RPMI7951 (cell line): ENCODE measurements around the gene MAPK11. TPM values are rescaled to one million over a fixed set of nuclear protein-coding genes. Genes with fewer than 3 reads are reported as not detected.

Experiments
- DNase-seq: peaks from one replicate; pipeline ENCODE4 v3.0.0-alpha.2; 2012; ENCODE audit warnings: low read depth
- total RNA-seq: library from RNA; depleted of rRNA; stranded (reverse); fragments of >200 nt; shearing (Covaris generic); gene quantifications from 2 replicates; pipeline ENCODE4 v1.2.3, GENCODE V29; 2014; rRNA removed

The MAPK11 gene
- 1.8 TPM in 2 replicates for total RNA-seq

DNA sequence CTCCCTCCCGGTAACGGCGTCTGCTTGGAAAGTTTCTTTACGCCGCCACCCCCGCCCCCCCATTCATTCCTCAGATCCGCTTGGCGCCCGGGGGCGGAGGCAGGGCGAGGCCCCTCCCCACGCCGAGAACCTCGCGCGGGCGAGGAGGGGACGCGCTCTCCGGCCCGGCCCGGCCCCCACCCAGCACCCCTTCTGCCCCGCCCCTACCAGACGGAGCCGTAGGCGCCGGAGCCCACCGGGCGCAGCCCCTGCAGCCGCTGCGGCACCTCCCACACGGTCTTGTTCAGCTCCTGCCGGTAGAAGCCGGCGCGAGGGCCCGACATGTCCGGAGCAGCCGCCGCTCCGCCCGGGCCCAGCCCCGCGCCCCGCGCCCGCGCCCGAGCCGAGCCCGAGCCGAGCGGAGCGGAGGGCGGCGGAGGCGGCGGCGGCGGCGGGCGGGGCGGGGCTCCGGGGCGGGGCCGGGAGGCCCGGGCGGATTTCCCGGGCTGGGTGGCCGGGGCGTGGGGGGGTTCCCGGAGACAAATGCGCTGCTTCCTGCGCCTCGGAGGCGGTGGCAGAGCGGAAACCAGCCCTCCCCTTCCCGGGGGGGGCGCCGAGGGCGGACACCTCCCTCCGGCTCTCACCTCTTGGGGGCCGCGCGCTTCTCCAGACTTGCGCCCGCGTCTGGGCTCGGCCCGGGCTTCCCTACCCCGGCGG lies at the start of gene MAPK11:
Gene MAPK11, minus strand, starts transcription at position 411 of the 696 bp plus-strand sequence. Its CDS starts 88 bp downstream, at position 323.
- peak; percentile 35 for DNase-seq

DNA sequence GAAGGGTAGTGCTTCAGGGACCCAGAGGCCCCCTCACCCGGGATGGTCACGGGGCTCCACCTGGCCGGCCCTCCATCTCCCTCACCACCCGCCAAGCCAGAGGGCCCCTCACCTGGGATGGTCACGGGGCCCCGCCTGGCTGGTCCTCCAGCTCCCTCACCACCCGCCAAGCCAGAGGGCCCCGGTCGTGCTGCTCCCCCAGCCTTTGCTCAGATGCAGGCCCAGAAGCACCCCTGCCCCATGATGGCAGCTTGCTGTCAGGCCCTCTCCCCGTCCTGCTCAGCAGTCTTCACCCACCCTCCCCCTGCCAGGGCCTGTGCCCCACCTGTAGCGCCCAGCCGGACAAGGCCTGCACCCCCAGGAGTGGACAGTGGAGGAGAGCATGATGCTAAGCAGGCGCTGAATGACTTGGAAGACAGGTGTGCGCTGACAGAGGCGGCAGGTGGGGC lies 49.3 kb upstream of the MAPK11 start:
- DNase-seq = no peak

DNA sequence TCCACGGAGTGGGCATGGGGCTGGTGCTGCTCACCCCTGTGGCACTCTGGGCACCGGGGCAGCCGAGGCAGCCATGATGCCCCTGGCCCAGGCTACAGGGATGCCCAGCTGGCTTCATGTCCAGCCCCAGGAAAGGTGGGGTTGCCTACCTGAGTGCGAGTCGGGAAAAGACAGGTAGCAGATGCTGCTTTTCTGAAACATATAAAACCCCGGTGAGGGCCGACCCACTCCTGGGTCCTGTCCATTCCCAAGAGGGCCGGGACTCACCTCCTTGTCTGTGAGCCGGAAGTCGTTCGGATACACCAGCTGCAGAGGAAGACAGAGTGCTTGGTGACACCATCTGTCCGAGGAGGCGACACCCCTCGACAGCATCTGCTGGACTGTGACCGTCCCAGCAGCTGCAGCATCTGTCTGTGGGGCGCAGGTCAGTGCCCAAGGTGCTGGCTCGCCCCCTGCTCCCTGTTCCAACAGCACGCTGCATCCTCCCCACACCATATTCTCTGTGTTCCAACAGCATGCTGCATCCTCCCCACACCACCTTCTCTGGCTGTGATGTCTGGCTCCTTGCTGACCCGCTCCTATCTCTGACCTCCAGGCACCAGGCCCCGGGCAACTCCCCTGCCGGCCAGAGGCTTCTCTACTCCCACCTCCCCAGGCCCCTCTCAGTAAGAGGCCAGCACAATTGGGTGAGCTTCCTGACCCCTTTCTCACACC lies 48.7 kb upstream of the MAPK11 start:
- no peak for DNase-seq

DNA sequence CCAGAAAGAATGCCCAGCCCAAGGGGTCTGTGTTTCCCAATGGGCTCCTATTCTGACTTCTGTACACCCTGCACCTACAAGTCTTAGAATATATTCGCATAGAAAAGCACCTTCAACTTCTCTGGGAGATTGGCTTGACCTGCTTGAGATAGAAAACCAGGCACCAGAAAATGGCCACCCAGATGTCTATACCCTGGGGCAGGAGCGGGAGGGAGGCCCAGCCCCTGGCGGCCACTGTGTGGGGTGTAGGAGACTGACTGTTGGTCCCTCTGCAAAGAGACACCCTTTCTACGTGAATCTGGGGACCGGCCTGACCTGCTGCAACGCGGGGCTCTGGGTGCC lies 48.1 kb upstream of the MAPK11 start:
- no peak for DNase-seq

DNA sequence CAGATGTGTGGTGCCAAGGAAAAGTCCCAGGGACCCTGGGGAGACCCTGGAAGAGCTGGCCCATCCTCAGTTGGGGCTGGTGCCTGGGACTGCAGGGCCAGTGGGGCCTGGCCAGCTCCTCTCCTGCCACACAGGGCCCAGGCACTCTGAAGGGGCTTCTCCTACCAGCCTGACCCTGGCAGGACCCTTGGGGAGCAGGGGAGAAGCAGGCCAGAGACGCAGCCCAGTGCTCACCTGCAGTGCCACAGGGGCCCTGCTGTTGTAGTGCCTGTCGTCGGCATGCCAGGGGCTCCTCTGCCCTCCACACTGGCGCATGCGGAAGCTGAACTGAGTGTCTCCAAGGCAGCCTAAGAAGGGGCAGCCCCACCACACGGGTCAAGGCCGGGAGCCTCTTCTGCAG lies 47.5 kb upstream of the MAPK11 start:
- no peak for DNase-seq

DNA sequence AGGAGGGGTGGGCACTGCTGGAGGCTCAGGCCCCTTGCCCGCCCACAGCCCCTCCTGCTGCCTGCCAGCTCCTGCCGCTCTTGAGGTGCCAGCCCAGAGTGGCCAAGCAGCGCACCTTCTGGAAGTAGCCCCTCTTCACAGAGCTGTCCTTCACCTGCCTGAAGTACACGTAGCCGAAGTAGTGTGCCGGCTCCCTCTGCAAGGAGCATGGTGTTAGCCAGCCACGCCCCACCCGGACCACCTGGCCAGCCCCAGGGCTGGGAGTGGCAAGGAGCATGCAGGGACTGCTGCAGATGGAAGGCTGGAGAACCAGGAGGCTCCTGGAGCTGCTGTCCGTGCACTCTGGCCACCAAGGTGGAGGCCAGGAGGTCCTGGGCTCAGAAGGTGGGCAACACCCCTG lies 47.0 kb upstream of the MAPK11 start:
- no peak for DNase-seq

DNA sequence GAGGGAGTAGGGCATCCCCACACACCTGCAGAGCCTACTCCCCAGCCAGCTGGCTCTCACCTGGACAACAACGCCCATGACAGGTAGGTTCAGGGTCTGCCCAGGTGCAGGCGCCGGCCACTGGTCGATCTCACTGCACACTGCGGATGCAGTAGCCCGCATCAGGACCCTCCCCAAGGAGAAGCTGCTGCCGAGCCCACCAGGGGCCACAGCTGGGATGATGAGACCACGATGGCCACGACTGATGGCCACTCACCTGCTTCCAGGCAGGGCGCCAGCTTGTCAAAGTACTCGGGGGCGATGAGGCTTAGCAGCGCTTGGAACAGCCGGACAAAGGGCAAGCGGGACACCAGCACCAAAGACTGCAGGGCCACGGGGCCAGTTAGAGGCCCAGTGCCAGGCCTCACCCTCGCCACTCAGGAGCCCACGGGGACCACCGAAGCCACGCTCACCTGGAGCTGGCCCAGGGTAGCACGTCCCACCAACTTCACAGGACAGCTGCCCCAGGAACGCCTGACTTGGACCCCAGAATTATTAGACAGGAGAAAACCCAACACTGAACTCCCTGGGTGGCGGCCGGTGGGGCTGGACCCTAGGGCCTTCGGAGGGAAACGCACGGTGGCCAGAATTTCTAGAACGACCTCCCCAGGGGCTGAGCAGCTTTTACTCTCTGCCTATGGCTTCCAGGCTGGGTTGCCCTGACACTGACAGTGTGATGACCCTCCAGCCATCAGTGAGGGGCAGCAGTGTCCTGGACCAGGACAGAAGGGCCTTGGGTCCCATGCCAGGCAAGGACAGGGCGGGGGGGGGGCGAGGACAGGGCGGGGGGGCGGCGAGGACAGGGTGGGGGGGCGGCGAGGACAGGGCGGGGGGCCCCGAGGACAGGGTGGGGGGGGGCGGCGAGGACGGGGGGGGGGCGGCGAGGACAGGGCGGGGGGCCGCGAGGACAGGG lies 46.2 kb upstream of the MAPK11 start:
- no peak for DNase-seq

DNA sequence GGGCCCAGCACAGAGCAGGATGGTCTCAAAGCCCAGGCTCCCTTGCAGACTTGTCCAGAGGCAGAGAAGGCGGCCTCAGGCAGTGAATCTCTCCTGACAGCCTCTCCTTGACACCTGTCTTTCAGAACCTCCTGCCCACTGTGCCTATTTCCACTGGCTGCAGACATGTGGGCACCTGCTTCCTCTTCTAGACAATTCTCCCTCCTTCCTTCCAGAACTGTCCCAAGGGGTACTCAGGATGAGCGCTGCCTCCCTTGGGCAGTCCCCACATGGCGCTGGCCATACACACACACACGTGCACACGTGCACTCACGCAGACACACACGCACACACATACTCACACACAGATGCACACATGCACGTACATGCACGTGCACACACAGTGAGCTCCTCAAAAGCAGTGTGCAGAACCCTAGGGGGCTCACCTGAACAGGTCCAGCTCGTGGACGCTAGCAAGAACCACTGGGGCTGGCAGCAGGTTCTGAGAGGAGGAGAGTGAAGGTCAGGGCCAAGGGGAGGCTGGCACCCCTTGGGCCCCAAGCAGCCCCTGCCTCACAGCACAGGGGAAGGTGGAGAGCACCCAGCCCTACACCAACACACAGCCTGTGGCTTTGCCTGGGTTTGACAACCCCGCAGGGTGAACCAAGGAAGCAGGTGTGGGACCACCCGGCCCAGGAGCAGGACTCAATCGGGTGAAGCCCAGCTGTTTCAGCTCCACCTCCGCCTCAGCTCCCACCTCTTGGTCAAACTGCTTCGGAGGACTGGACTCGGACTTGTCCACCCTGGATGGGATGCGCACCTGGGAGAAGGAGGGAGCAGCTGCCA lies 45.3 kb upstream of the MAPK11 start:
- no peak for DNase-seq

DNA sequence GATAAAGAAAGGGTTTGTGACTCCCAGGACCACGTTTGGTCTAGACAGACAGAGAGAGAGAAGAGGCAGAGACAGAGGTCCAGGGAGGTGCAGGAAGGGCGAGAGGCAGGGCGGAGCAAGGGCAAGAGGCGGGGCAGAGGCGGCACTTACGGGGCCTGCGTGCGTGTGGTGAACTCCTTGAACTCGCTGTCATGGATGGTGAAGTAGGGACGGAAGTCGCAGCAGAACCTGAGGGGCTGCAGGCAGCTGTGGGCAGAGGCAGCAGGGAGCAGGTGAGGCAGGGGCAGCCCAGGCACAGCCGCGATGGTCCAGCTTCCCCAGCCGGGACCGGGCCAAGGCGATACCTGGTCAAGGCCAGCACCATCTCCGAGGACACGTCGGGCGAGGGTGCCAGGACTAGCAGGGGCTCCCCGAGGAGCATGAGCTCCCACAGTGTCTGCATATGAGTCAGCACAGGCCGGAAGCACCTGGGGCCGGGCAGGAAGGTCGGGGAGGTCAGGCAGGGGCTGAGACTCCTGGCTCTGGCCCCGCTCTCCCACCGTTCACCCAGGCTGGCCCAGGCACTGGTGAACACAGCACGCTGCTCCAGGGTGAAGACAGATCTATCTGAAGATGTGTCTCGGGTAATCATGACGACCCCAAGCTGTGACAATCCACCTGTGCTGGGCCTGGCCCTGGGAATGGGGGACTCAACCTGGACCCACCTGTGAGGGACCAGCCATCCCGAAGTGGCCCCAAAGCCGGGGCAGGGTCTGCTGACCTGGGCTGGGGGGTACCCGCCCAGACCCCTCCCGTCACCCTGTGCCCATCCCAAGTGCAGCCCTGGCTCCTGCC lies 44.5 kb upstream of the MAPK11 start:
- peak; percentile 39 for DNase-seq

DNA sequence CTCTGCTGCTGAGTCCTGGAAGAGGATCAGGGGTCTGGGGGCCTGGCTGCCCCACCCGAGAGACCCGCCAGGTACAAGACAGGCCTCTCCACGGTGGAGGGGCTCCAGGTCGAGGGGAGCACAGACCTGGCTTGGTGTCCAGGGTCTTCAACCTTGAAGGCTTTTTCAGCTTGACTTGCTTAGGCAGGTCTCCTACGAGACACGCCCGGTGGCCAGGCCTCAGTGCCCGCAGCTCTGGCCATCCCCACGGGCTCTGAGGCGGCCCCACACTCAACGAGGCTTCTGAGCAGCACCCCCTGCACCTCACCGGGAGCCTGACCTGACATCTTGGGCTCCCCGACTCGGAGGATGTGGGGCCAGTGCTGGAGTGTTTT lies 43.9 kb upstream of the MAPK11 start:
- no peak for DNase-seq

DNA sequence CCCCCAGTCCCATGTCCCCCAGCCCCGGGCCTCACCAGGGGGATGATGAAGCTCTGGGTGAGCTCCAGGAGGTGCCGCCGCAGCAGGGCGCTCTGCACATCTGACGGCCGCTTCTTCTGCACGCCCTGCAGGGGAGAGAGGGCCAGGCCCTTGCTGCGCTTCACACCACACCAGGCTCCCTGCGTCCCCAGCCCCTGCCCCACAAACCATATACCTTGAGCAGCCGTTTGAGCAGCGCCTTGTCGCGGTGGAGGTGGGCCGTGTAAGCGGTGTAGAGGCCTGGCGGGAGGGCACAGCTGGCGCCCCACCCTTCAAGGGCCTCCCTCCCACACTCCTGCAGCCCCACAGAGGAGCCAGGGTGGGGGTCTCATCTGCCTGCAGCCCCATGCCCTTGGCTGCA lies 43.4 kb upstream of the MAPK11 start:
- no peak for DNase-seq

DNA sequence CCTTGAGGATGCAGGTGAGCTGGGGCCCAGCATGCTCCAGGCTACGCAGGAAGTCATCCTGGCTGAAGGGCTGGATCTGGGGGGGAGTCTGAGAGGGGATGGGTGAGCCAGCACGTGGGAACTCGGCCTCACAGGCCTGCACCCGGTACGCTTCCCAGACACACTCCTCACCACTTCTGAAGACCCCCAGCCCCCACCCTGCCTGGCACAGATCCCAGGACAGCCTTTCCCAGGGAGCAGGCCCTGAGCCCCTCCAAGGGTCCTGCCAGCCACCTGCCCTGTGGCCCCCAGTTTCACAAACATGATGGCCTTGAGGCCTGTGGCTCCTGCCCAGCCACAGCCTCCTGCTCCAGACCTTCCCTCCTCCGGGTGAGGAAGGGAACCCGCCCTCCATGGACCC lies 42.8 kb upstream of the MAPK11 start:
- DNase-seq = no peak

DNA sequence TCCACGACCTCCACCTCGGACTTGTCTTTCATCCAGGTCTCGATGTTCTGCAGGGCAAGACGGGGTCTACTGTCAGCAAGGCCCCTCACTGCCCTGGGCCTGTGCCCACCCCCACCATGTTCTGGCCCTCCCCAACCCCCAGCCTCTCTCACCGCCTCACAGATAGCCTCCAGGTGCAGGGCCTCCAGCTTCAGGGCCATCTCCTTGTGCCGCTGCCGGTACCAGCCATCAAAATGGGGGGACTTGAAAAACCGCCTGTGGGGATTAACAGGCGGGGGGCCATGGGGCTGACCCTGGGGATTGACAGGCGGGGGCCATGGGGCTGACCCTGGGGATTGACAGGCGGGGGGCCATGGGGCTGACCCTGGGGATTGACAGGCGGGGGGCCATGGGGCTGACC lies 42.2 kb upstream of the MAPK11 start:
- DNase-seq = no peak

DNA sequence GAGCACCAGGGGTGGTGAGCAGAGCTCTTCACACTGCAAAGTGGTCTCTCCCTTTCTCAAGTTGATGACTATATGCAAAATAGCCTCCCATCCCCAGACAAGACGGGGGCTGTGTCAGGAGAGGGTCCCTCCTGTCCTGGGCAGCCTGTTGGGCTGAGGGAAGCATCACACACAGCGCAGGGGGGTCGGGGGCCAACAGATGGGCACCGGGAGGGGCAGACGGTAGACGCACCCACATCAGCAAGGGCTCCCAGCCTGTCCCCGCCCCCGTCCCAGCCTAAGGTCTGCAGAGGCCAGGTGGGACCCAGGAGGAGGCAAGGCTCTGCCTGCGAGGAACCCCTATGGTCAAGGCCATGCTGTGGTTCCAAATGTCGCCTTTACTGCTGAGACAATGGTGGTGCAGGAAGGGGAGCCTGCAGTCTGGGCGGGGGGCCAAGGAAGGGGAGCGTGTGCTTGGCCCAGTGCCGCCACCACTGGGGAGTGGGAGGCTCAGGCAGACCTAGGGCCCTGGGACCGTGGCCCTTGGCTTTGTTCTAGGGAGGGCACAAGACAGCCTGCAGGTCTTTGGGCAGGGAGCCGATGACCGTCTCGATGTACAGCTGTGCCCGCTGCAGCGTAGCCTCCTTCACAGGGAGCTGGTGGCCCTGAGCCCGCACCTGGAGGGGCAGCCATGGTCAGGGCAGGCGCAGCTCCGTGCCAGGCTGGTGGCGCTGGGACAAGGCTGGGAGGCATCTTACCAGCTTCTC lies 41.6 kb upstream of the MAPK11 start:
- no peak for DNase-seq

DNA sequence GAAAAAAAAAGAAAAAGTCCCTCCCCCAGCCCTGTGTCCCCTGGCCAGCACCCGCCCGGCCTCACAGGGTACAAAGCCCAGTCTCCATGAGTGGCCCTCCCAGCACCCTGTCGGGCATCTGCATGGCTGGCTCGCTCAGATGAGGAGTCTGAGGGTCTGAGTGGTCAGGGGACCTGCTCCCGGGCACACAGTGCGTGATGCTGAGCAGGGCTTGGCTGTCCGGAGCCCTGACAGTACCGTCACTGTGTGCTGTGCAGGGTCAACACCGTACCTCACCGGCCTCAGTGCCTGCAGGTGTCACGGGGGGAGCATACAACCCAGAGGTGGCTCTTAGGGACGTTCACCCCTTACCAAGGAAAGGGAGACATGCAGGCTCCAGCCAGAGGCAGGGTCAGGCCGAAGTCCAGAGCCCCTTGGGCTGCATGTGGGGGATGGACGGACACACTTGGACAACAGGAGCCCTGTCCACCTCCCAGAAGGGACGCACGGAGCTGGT lies 40.8 kb upstream of the MAPK11 start:
- no peak for DNase-seq

DNA sequence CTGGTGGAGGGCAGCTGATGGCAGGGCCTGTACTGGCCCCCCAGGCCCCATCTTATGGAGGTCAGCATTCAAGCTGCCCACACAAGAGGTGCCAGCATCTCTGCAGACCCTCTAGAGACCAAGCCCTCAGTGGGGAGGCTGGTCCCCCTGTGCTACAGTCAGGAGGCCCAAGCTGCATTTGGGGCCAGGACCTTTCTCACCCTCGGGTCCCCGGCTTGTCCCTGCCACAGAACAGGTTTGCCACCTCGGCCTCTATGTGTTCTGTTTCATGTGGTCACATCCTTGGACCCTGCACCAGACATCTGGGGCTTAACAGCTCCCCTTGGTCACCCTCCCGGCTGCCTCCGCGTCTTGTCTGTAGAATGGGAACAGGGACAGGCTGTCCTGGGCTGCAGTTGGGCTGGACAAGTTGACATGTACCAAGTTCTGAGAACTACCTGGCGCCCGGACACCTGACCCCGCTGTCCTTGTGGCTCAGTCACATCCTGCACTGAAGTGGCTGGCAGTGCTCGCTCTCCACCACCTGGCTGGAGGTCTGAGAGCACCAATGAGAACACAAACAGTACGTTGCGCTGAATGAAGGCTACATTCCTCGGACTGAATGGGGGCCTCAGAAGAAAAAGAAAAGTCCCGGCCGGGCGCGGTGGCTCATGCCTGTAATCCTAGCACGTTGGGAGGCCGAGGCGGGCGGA lies 40.0 kb upstream of the MAPK11 start:
- DNase-seq = no peak

DNA sequence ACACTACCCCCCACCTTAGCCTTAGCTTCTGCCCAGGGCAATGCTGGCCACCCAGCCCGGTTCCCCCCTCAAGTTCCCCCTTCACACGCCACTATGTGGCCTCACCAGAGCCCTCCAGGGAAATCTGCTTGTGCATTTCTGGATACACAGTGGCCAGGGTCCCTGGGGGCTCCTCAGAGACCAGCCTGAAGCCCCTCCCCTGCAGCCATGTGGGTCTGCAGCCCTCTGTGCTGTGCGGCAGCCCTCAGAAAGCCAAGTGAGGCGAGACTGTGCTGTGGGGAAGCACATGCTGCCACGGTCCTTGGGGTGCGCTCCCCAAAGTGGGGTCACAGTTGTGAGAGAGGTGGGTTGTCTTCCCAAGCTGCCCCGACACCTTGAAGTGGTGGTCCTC lies 39.4 kb upstream of the MAPK11 start:
- DNase-seq = no peak

DNA sequence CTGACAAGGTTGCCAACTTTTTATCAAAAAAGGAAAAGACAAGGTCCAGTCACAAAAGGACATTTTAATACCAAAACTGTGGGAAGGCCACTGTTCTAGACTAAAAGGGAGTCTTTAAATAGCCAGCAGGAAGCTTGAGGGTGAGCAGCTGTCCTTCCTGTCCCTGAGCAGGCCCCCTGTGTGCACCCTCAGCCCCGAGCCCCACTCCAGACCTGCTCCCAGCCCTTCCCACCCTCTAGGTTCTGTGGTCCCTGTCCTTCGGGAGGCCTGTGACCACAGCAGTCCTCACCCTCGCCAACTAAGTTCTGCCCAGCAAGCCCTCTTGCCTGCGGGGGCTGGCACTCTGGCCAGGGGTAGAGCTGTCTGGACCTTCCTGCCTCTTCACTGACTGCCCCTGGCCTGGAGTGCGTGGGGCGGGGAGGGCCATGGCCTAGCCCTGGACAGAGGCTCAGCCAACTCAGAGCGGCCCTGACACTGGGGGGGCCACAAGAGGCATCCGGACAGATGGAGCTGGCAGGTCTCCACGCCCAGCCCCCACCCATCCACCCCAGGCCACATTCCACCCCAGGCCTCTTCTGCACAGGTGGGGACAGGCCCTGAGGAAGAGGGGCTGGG lies 38.9 kb upstream of the MAPK11 start:
- peak; percentile 41 for DNase-seq

DNA sequence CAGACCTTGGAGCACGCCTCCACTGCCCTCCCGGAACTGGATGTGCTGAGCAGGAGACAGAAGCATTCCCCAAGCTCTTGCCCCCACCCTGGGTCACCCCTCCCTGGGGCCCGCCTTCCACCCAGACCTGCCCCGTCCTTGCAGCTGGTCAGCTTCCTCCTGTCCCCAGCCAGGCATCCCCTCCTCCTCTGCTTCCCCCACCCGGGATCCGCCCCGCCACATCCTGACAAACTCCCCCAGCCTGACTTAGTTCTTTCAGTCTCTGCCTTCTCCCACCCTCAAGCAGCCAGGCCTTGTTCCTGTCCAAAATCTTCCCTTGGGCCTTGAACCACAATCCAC lies 38.4 kb upstream of the MAPK11 start:
- DNase-seq = peak; percentile 79
